Measurements from ENCODE around the gene SERPINH1. TPM values are rescaled to one million over a fixed set of nuclear protein-coding genes. Genes with fewer than 3 reads are reported as not detected.

SERPINH1 gene
- total and polyA plus RNA-seq, 2 of the 13 experiments (the other 11 are each of a cell fraction or from before 2014, with no cell fraction given): 83.6 to 83.8 TPM

- no peak for TF ChIP-seq ZGPAT (CRISPR knock-in tag; IDR thresholded peaks at IDR 0.05)
- no peak for TF ChIP-seq ZNF468 (CRISPR knock-in tag; IDR thresholded peaks at IDR 0.05)
- peak; percentile 6; the same call in 1 of the 2 replicates for TF ChIP-seq ARID4A (CRISPR knock-in tag; IDR thresholded peaks at IDR 0.05; ENCODE audit: borderline replicate concordance)
- no peak for TF ChIP-seq ZNF790 (CRISPR knock-in tag; IDR thresholded peaks at IDR 0.05; ENCODE audit: borderline replicate concordance)
- TF ChIP-seq ESRRA (CRISPR knock-in tag; IDR thresholded peaks at IDR 0.05; ENCODE audit: low read depth): no peak
- TF ChIP-seq MTF2 (CRISPR knock-in tag; IDR thresholded peaks at IDR 0.05; ENCODE audit: borderline replicate concordance): no peak
- TF ChIP-seq ZNF275 (CRISPR knock-in tag; IDR thresholded peaks at IDR 0.05; ENCODE audit: borderline replicate concordance): 0 out of 2 replicates have a peak, but pooled peaks have one; percentile 8
- no peak for TF ChIP-seq DMAP1 (CRISPR knock-in tag; IDR thresholded peaks at IDR 0.05)
- no peak for TF ChIP-seq SP1 (IDR thresholded peaks at IDR 0.05)
- no peak for TF ChIP-seq SP1 (CRISPR knock-in tag; IDR thresholded peaks at IDR 0.05)
- TF ChIP-seq ZNF431 (CRISPR knock-in tag; IDR thresholded peaks at IDR 0.05; ENCODE audit: borderline replicate concordance, low read depth): no peak
- no peak for TF ChIP-seq CBFB (CRISPR knock-in tag; IDR thresholded peaks at IDR 0.05)
- no peak for TF ChIP-seq SMYD3 (CRISPR knock-in tag; IDR thresholded peaks at IDR 0.05)
- no peak for TF ChIP-seq DR1 (CRISPR knock-in tag; IDR thresholded peaks at IDR 0.05)
- TF ChIP-seq KLF9 (CRISPR knock-in tag; IDR thresholded peaks at IDR 0.05; ENCODE audit: low read depth): no peak
- 0 out of 2 replicates have a peak, but pooled peaks have one; percentile 14 for TF ChIP-seq BORCS8-MEF2B (CRISPR knock-in tag; IDR thresholded peaks at IDR 0.05)
- TF ChIP-seq POGK (CRISPR knock-in tag; conservative IDR thresholded peaks at IDR 0.05): 0 out of 2 replicates have a peak, but pooled peaks have one; percentile 6
- TF ChIP-seq PHF21A (CRISPR knock-in tag; IDR thresholded peaks at IDR 0.05): no peak
- TF ChIP-seq HOXD1 (CRISPR knock-in tag; IDR thresholded peaks at IDR 0.05): no peak
- no peak for TF ChIP-seq WIZ (CRISPR knock-in tag; IDR thresholded peaks at IDR 0.05)
- TF ChIP-seq NFE2L2 (IDR thresholded peaks at IDR 0.05; ENCODE audit: low read length): no peak
- TF ChIP-seq ZFP37 (CRISPR knock-in tag; IDR thresholded peaks at IDR 0.05; ENCODE audit: borderline replicate concordance): no peak
- TF ChIP-seq ZNF713 (CRISPR knock-in tag; IDR thresholded peaks at IDR 0.05): no peak
- no peak for TF ChIP-seq NFKBIZ (CRISPR knock-in tag; IDR thresholded peaks at IDR 0.05)
These were observed 43.9 kb upstream of the SERPINH1 start (continued) for GRCh38 chr11:75518204-75518549.

Measured in HepG2 (cell line).